ENCODE data around the gene GFM2. TPM values are rescaled to one million over a fixed set of nuclear protein-coding genes. Genes with fewer than 3 reads are reported as not detected.
A peak's percentile ranks its signal among the peaks of the same experiment; 100 is the strongest.
"Not testable (repeated sequence)": the region's sequence is repeated elsewhere in the genome, so short reads cannot be mapped to it uniquely, and the experiment has no call there.

Gene GFM2
- total RNA-seq = 32.9 and 34.6 TPM in 2 replicates

GRCh38 chr5:74766849-74767578 lies at the start of gene GFM2, which contains the start of gene NSA2:
Gene GFM2 (minus strand): TSS chr5:74767117. CDS start chr5:74763742, 3,375 bp downstream.
Gene NSA2 (plus strand): TSS chr5:74767249. CDS start chr5:74767361, 112 bp downstream.
- peak; percentile 91 for DNase-seq (ENCODE audit: low spot score)
- peaks cover 38% of the 10 kb centered on the region for H3K36me3 Mint-ChIP-seq (ENCODE audit: low read depth)
- intact Hi-C loops (cut with micrococcal nuclease) = loop anchor here (2.0 to 10.0 kb wide), 11 partner anchors 82 to 1202 kb away; partner anchors contain the start of genes ANKRA2, ANKRD31, CERT1 and GCNT4
- H3K4me1 Mint-ChIP-seq (ENCODE audit: low read depth) = peaks cover 29% of the 10 kb centered on the region
- H3K27me3 Mint-ChIP-seq (ENCODE audit: low read depth) = no peaks in the 10 kb centered on the region
- H3K9me3 Mint-ChIP-seq = no peaks in the 10 kb centered on the region
- peak within 1 kb of the TSS; percentile 98 for H3K27ac Mint-ChIP-seq
- H3K4me3 Mint-ChIP-seq (ENCODE audit: low read depth) = peak within 1 kb of the TSS; percentile 100

GRCh38 chr5:74810915-74811314 lies 44.0 kb upstream of the GFM2 start:
- Mint-ChIP-seq H3K27ac (no peak overlapping the region), H3K9me3 (no peaks in the 10 kb centered on the region), H3K4me1 (ENCODE audit: low read depth) (no peaks in the 10 kb centered on the region), H3K36me3 (ENCODE audit: low read depth) (no peaks in the 10 kb centered on the region), H3K27me3 (ENCODE audit: low read depth) (no peaks in the 10 kb centered on the region), H3K4me3 (ENCODE audit: low read depth) (no peak overlapping the region)
- intact Hi-C loops (cut with micrococcal nuclease) = no loop called here
- no peak for DNase-seq (ENCODE audit: low spot score)

- H3K27ac Mint-ChIP-seq = no peak overlapping the region
- intact Hi-C loops (cut with micrococcal nuclease) = no loop called here
- no peaks in the 10 kb centered on the region for H3K36me3 Mint-ChIP-seq (ENCODE audit: low read depth)
- H3K4me1 Mint-ChIP-seq (ENCODE audit: low read depth) = no peaks in the 10 kb centered on the region
- H3K27me3 Mint-ChIP-seq (ENCODE audit: low read depth) = no peaks in the 10 kb centered on the region
- H3K9me3 Mint-ChIP-seq = no peaks in the 10 kb centered on the region
- no peak overlapping the region for H3K4me3 Mint-ChIP-seq (ENCODE audit: low read depth)
- no peak for DNase-seq (ENCODE audit: low spot score)
Observed at GRCh38 chr5:74801941-74802340, 35.0 kb upstream of the GFM2 start.

GRCh38 chr5:74801197-74801596 lies 34.3 kb upstream of the GFM2 start:
- Mint-ChIP-seq H3K27ac (no peak overlapping the region), H3K4me3 (ENCODE audit: low read depth) (no peak overlapping the region), H3K27me3 (ENCODE audit: low read depth) (no peaks in the 10 kb centered on the region), H3K36me3 (ENCODE audit: low read depth) (no peaks in the 10 kb centered on the region), H3K9me3 (no peaks in the 10 kb centered on the region), H3K4me1 (ENCODE audit: low read depth) (no peaks in the 10 kb centered on the region)
- intact Hi-C loops (cut with micrococcal nuclease) = no loop called here
- DNase-seq (ENCODE audit: low spot score) = no peak

GRCh38 chr5:74798977-74799911 lies 32.3 kb upstream of the GFM2 start:
- Mint-ChIP-seq H3K4me1 (ENCODE audit: low read depth) (no peaks in the 10 kb centered on the region), H3K27ac (no peak overlapping the region), H3K36me3 (ENCODE audit: low read depth) (no peaks in the 10 kb centered on the region), H3K4me3 (ENCODE audit: low read depth) (no peak overlapping the region), H3K27me3 (ENCODE audit: low read depth) (no peaks in the 10 kb centered on the region), H3K9me3 (no peaks in the 10 kb centered on the region)
- intact Hi-C loops (cut with micrococcal nuclease) = no loop called here
- no peak for DNase-seq (ENCODE audit: low spot score)

- H3K36me3 Mint-ChIP-seq (ENCODE audit: low read depth); H3K4me1 Mint-ChIP-seq (ENCODE audit: low read depth); DNase-seq (ENCODE audit: low spot score); intact Hi-C loops (cut with micrococcal nuclease); H3K4me3 Mint-ChIP-seq (ENCODE audit: low read depth); H3K9me3 Mint-ChIP-seq; H3K27me3 Mint-ChIP-seq (ENCODE audit: low read depth); H3K27ac Mint-ChIP-seq: not testable (repeated sequence)
Observed at GRCh38 chr5:74791669-74792068, 24.8 kb upstream of the GFM2 start.

GRCh38 chr5:74787424-74787823 lies 20.5 kb upstream of the GFM2 start:
- H3K4me1 Mint-ChIP-seq (ENCODE audit: low read depth) = no peaks in the 10 kb centered on the region
- H3K36me3 Mint-ChIP-seq (ENCODE audit: low read depth) = no peaks in the 10 kb centered on the region
- no peak overlapping the region for H3K27ac Mint-ChIP-seq
- no peaks in the 10 kb centered on the region for H3K27me3 Mint-ChIP-seq (ENCODE audit: low read depth)
- no peak overlapping the region for H3K4me3 Mint-ChIP-seq (ENCODE audit: low read depth)
- intact Hi-C loops (cut with micrococcal nuclease) = no loop called here
- H3K9me3 Mint-ChIP-seq = no peaks in the 10 kb centered on the region
- DNase-seq (ENCODE audit: low spot score) = no peak

- no peaks in the 10 kb centered on the region for H3K9me3 Mint-ChIP-seq
- no peak overlapping the region for H3K4me3 Mint-ChIP-seq (ENCODE audit: low read depth)
- H3K27ac Mint-ChIP-seq = no peak overlapping the region
- no peaks in the 10 kb centered on the region for H3K4me1 Mint-ChIP-seq (ENCODE audit: low read depth)
- intact Hi-C loops (cut with micrococcal nuclease) = no loop called here
- H3K27me3 Mint-ChIP-seq (ENCODE audit: low read depth) = no peaks in the 10 kb centered on the region
- H3K36me3 Mint-ChIP-seq (ENCODE audit: low read depth) = no peaks in the 10 kb centered on the region
- no peak for DNase-seq (ENCODE audit: low spot score)
Observed at GRCh38 chr5:74786851-74787250, 19.9 kb upstream of the GFM2 start.

GRCh38 chr5:74778609-74779008 lies 11.7 kb upstream of the GFM2 start:
- Mint-ChIP-seq H3K4me3 (ENCODE audit: low read depth) (no peak overlapping the region), H3K36me3 (ENCODE audit: low read depth) (peaks cover 20% of the 10 kb centered on the region), H3K9me3 (no peaks in the 10 kb centered on the region), H3K27me3 (ENCODE audit: low read depth) (no peaks in the 10 kb centered on the region), H3K27ac (no peak overlapping the region), H3K4me1 (ENCODE audit: low read depth) (no peaks in the 10 kb centered on the region)
- intact Hi-C loops (cut with micrococcal nuclease) = no loop called here
- no peak for DNase-seq (ENCODE audit: low spot score)

GRCh38 chr5:74772359-74772758 lies 5.4 kb upstream of the GFM2 start:
- H3K27me3 Mint-ChIP-seq (ENCODE audit: low read depth) = no peaks in the 10 kb centered on the region
- H3K36me3 Mint-ChIP-seq (ENCODE audit: low read depth) = peaks cover 41% of the 10 kb centered on the region
- DNase-seq (ENCODE audit: low spot score) = no peak
- H3K9me3 Mint-ChIP-seq = no peaks in the 10 kb centered on the region
- peaks cover 10% of the 10 kb centered on the region for H3K4me1 Mint-ChIP-seq (ENCODE audit: low read depth)
- no peak overlapping the region for H3K27ac Mint-ChIP-seq
- intact Hi-C loops (cut with micrococcal nuclease) = no loop called here
- H3K4me3 Mint-ChIP-seq (ENCODE audit: low read depth) = no peak overlapping the region

GRCh38 chr5:74767579-74767913 lies 629 bp upstream of the GFM2 start:
- Mint-ChIP-seq H3K9me3 (no peaks in the 10 kb centered on the region), H3K4me3 (ENCODE audit: low read depth) (peak overlapping the region; percentile 100), H3K36me3 (ENCODE audit: low read depth) (peaks cover 36% of the 10 kb centered on the region), H3K4me1 (ENCODE audit: low read depth) (peaks cover 24% of the 10 kb centered on the region), H3K27me3 (ENCODE audit: low read depth) (no peaks in the 10 kb centered on the region), H3K27ac (peak overlapping the region; percentile 98)
- DNase-seq (ENCODE audit: low spot score) = no peak
- intact Hi-C loops (cut with micrococcal nuclease) = loop anchor here (2.0 to 10.0 kb wide), 11 partner anchors 83 to 1203 kb away; partner anchors contain the start of genes ANKRA2, ANKRD31, CERT1 and GCNT4

GRCh38 chr5:74766418-74766848 lies 484 bp downstream of the GFM2 start:
- peaks cover 33% of the 10 kb centered on the region for H3K4me1 Mint-ChIP-seq (ENCODE audit: low read depth)
- intact Hi-C loops (cut with micrococcal nuclease) = loop anchor here (2.0 to 10.0 kb wide), 11 partner anchors 82 to 1202 kb away; partner anchors contain the start of genes ANKRA2, ANKRD31, CERT1 and GCNT4
- H3K36me3 Mint-ChIP-seq (ENCODE audit: low read depth) = peaks cover 38% of the 10 kb centered on the region
- H3K9me3 Mint-ChIP-seq = no peaks in the 10 kb centered on the region
- no peaks in the 10 kb centered on the region for H3K27me3 Mint-ChIP-seq (ENCODE audit: low read depth)
- DNase-seq (ENCODE audit: low spot score) = no peak
- peak overlapping the region; percentile 98 for H3K27ac Mint-ChIP-seq
- peak overlapping the region; percentile 100 for H3K4me3 Mint-ChIP-seq (ENCODE audit: low read depth)
